Panc1 (cell line): Measurements from ENCODE around the gene REPIN1. TPM values are rescaled to one million over a fixed set of nuclear protein-coding genes. Genes with fewer than 3 reads are reported as not detected.
A peak's percentile ranks its signal among the peaks of the same experiment; 100 is the strongest.

Source experiments
- ATAC-seq: fragments of 200-7000 bp; cut with Tn5 transposase; 2 replicates; pipeline ENCODE4 v1.9.1; 2020; ENCODE audit warnings: mild to moderate bottlenecking, moderate library complexity
- BruUV-seq: library from RNA; stranded (reverse); fragments of 400-500 nt; replicated peaks from 2 replicates; lab custom pipeline; 2021; lab: Mats Ljungman, UMichigan
- CTCF ChIA-PET: fragments of 300-600 bp; sonication (Branson Sonifier 250); formaldehyde crosslinking; loops from one replicate; lab custom pipeline; 2022; ENCODE audit warnings: antibody characterized with exemption; lab: Charles Lee
- POLR2A ChIA-PET: fragments of 300-600 bp; sonication (Branson Sonifier 250); formaldehyde crosslinking; loops from one replicate; lab custom pipeline; 2022; ENCODE audit warnings: antibody characterized with exemption; lab: Charles Lee
- DNase-seq: peaks from one replicate; pipeline ENCODE4 v3.0.0-alpha.2; 2010; ENCODE audit warnings: low read depth, low spot score
- H3K27ac ChIP-seq: 2 replicates; pipeline ENCODE4 v1.5.1; 2011; ENCODE audit warnings: mild to moderate bottlenecking, low read length, inconsistent platforms
- H3K27me3 ChIP-seq: fragments of 200-500 bp; sonication (Bioruptor generic); 2 replicates; pipeline ENCODE4 v1.6.0; 2014; ENCODE audit warnings: low read length, inconsistent platforms; ENCODE audit not compliant: control insufficient read depth, insufficient read depth
- H3K36me3 ChIP-seq: fragments of 200-500 bp; sonication (Bioruptor generic); 2 replicates; pipeline ENCODE4 v1.5.1; 2014; ENCODE audit warnings: inconsistent platforms, mild to moderate bottlenecking, low read length, moderate library complexity; ENCODE audit not compliant: control insufficient read depth, insufficient read depth
- H3K4me1 ChIP-seq: 2 replicates; pipeline ENCODE4 v1.5.1; 2011; ENCODE audit warnings: inconsistent platforms, mild to moderate bottlenecking, low read length, moderate library complexity; ENCODE audit not compliant: control insufficient read depth, insufficient read depth
- H3K4me3 ChIP-seq, 2 experiments: 2 replicates each; pipeline ENCODE4 v1.5.1; 2011 to 2012; ENCODE audit warnings: low read depth in 2 of 2, low read length in 2 of 2, mild to moderate bottlenecking in 2 of 2, inconsistent platforms in 1 of 2, moderate library complexity in 1 of 2
- H3K9me3 ChIP-seq: fragments of 200-500 bp; sonication (Bioruptor generic); 2 replicates; pipeline ENCODE4 v1.5.1; 2014; ENCODE audit warnings: low read depth, mild to moderate bottlenecking, inconsistent platforms, low read length, moderate library complexity; ENCODE audit not compliant: control insufficient read depth, insufficient read depth
- POLR2AphosphoS5 ChIP-seq: IDR thresholded peaks from 2 replicates; pipeline ENCODE4 v1.6.1; 2012; ENCODE audit warnings: mild to moderate bottlenecking, low read depth, low read length, moderate library complexity
- SIN3A ChIP-seq: IDR thresholded peaks from 2 replicates; pipeline ENCODE4 v1.6.1; 2012; ENCODE audit warnings: low read depth, mild to moderate bottlenecking, low read length, moderate library complexity, borderline replicate concordance; ENCODE audit not compliant: insufficient read depth
- TCF7L2 ChIP-seq: IDR thresholded peaks from 2 replicates; pipeline ENCODE4 v1.6.1; 2011; ENCODE audit warnings: mild to moderate bottlenecking, low read depth, low read length, inconsistent platforms
- in situ Hi-C: cut with HindIII; loops from 2 replicates; pipeline ENCODE4 v1.10.0; 2016; ENCODE audit warnings: low sequenced_read_pairs, low pct_unique_long_range_greater_than_20kb
- intact Hi-C: fragments of 100-400 bp; cut with micrococcal nuclease; formaldehyde crosslinking; loops from one replicate; pipeline ENCODE4 v1.10.0; 2022; ENCODE audit not compliant: unreplicated experiment
- total RNA-seq: library from RNA; stranded (reverse); gene quantifications from one replicate; pipeline ENCODE4 v1.2.1, GENCODE V29; 2021; ENCODE audit not compliant: unreplicated experiment
- TF ChIP-seq, protein P1 (sequence below): fragments of 450-650 bp; IDR thresholded peaks from 2 replicates; pipeline ENCODE4 v1.5.1; 2017; ENCODE audit warnings: mild to moderate bottlenecking
- TF ChIP-seq, protein P2 (sequence below), 2 experiments: IDR thresholded peaks; 2 replicates each; pipeline ENCODE4 v1.6.1; 2011 to 2012; ENCODE audit warnings: low read depth in 2 of 2, control low read depth in 1 of 2, low read length in 1 of 2, mild to moderate bottlenecking in 1 of 2, moderate library complexity in 1 of 2; ENCODE audit not compliant: insufficient read depth in 1 of 2

Gene REPIN1
- total RNA-seq, 1 experiment from 2014 or later = 209 TPM

DNA sequence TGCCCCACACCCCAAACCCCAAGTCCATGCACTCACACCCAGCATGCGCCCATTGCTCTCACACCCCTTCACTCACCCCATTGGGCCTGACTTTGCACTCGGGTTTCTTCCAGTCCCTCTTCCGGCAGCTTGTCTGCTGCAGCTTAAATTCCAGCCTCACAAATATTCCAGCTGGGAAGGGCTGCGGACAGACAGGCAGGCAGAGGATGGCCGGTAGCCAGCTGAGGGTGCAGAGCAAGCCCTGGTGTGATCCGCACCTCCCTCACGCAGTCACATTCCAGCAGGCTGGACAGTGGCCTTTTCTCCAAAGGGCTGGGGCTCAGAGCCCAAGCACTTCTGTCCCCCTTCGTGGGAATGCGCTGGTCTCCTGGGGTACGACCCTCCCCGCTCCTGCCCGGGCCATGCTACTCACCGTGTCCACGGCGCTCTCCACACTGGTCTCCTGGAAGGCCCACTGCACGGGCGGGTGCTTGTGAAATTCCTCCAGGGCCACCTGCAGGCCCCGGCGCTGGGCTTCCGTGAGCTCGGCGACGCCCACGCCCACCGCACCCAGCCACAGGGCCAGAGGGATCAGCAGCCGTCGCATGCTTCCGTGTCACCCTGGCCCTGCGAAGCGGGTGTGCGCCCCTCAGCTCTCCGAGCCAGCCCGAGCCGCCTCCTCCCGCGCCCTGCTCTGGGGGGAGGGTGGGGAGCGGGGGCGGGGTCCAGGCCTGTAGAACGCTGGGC is 28.4 kb upstream of the REPIN1 start:
- DNase-seq = no peak
- ChIA-PET CTCF (no interaction called here), POLR2A (no interaction called here)
- TF ChIP-seq TCF7L2 (no peak), POLR2AphosphoS5 (no peak), SIN3A (no peak)
- TF ChIP-seq, protein P1, sequence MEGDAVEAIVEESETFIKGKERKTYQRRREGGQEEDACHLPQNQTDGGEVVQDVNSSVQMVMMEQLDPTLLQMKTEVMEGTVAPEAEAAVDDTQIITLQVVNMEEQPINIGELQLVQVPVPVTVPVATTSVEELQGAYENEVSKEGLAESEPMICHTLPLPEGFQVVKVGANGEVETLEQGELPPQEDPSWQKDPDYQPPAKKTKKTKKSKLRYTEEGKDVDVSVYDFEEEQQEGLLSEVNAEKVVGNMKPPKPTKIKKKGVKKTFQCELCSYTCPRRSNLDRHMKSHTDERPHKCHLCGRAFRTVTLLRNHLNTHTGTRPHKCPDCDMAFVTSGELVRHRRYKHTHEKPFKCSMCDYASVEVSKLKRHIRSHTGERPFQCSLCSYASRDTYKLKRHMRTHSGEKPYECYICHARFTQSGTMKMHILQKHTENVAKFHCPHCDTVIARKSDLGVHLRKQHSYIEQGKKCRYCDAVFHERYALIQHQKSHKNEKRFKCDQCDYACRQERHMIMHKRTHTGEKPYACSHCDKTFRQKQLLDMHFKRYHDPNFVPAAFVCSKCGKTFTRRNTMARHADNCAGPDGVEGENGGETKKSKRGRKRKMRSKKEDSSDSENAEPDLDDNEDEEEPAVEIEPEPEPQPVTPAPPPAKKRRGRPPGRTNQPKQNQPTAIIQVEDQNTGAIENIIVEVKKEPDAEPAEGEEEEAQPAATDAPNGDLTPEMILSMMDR = no peak
- TF ChIP-seq, protein P2, sequence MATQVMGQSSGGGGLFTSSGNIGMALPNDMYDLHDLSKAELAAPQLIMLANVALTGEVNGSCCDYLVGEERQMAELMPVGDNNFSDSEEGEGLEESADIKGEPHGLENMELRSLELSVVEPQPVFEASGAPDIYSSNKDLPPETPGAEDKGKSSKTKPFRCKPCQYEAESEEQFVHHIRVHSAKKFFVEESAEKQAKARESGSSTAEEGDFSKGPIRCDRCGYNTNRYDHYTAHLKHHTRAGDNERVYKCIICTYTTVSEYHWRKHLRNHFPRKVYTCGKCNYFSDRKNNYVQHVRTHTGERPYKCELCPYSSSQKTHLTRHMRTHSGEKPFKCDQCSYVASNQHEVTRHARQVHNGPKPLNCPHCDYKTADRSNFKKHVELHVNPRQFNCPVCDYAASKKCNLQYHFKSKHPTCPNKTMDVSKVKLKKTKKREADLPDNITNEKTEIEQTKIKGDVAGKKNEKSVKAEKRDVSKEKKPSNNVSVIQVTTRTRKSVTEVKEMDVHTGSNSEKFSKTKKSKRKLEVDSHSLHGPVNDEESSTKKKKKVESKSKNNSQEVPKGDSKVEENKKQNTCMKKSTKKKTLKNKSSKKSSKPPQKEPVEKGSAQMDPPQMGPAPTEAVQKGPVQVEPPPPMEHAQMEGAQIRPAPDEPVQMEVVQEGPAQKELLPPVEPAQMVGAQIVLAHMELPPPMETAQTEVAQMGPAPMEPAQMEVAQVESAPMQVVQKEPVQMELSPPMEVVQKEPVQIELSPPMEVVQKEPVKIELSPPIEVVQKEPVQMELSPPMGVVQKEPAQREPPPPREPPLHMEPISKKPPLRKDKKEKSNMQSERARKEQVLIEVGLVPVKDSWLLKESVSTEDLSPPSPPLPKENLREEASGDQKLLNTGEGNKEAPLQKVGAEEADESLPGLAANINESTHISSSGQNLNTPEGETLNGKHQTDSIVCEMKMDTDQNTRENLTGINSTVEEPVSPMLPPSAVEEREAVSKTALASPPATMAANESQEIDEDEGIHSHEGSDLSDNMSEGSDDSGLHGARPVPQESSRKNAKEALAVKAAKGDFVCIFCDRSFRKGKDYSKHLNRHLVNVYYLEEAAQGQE (IDR thresholded peaks at IDR 0.05; ENCODE audit: insufficient read depth in 1 of 2, low read depth in 2 of 2, low read length in 1 of 2) = no peak
- no peaks in the 10 kb centered on the region for H3K36me3 ChIP-seq
- BruUV-seq = no TSS peak
- ATAC-seq = peak; percentile 45; the same call in 1 of the 2 replicates
- in situ Hi-C loops = no loop called here
- H3K9me3 ChIP-seq = peaks cover 11% of the 10 kb centered on the region; the same call in 1 of the 2 replicates
- intact Hi-C loops = no loop called here
- H3K27ac ChIP-seq = no peak overlapping the region
- H3K4me1 ChIP-seq = peaks cover 3% of the 10 kb centered on the region; the same call in 1 of the 2 replicates
- H3K27me3 ChIP-seq = no peaks in the 10 kb centered on the region
- no peak overlapping the region for H3K4me3 ChIP-seq

DNA sequence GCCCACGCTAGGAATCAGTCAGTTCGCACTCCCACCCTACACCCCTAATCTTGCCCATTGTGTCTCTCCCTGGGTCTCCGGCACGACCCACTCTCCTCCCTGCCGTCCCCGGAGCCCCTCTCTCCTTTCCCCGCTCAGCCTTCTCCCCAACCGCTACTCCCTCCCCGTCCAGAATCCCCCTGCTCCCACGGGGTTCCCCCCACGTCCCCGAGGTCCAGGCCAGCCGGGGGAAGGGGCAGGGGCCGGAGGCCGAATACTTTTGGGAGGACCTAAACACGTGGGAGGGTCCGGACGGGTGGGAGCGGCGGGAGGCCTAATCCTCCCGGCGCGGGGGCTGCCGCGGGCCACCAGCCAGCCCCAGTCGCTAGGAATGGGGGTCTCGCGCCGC is 27.8 kb upstream of the REPIN1 start:
- ATAC-seq (no peak), DNase-seq (no peak)
- Histone ChIP-seq H3K27ac (no peak overlapping the region), H3K36me3 (no peaks in the 10 kb centered on the region), H3K4me1 (peaks cover 3% of the 10 kb centered on the region; the same call in 1 of the 2 replicates), H3K27me3 (no peaks in the 10 kb centered on the region), H3K9me3 (peaks cover 11% of the 10 kb centered on the region; the same call in 1 of the 2 replicates), H3K4me3 (no peak overlapping the region)
- ChIA-PET CTCF (no interaction called here), POLR2A (no interaction called here)
- in situ Hi-C loops = no loop called here
- TF ChIP-seq, protein P2 (IDR thresholded peaks at IDR 0.05; ENCODE audit: insufficient read depth in 1 of 2, low read depth in 2 of 2, low read length in 1 of 2) = no peak
- TF ChIP-seq TCF7L2 = no peak
- no peak for TF ChIP-seq SIN3A
- TF ChIP-seq, protein P1 = no peak
- no peak for TF ChIP-seq POLR2AphosphoS5
- no TSS peak for BruUV-seq
- intact Hi-C loops = no loop called here
